Heart left ventricle (tissue), 16 donors: ENCODE data around the gene IBTK. TPM values are rescaled to one million over a fixed set of nuclear protein-coding genes. Genes with fewer than 3 reads are reported as not detected.
A peak's percentile ranks its signal among the peaks of the same experiment; 100 is the strongest.
"Not testable (repeated sequence)": the region's sequence is repeated elsewhere in the genome, so short reads cannot be mapped to it uniquely, and the experiment has no call there.

ENCODE experiments used
- ATAC-seq, 4 donors: fragments of 200-7000 bp; cut with Tn5 transposase; one replicate each; pipeline ENCODE4 v1.9.1; 2020 to 2022; ENCODE audit warnings: moderate library complexity in 4 of 4, mild to moderate bottlenecking in 3 of 4, moderate number of reproducible peaks in 1 of 4
- DNase-seq, 5 donors: peaks; one replicate each; pipeline ENCODE4 v3.0.0-alpha.2; 2020
- H3K27ac ChIP-seq, 12 donors: fragments of 200-600 bp; sonication (generic) in 4 of 12; one replicate each; pipeline versions ENCODE4 v1.5.0 to v1.8.0; 2016 to 2022; ENCODE audit warnings: mild to moderate bottlenecking in 2 of 12
- H3K27me3 ChIP-seq, 9 donors: fragments of 200-600 bp; sonication (generic) in 2 of 9; one replicate each; pipeline versions ENCODE4 v1.5.1 to v1.8.0; 2016 to 2022; ENCODE audit warnings: mild to moderate bottlenecking in 3 of 9
- H3K36me3 ChIP-seq, 9 donors: fragments of 200-600 bp; sonication (generic) in 2 of 9; one replicate each; pipeline versions ENCODE4 v1.5.0 to v1.8.0; 2018 to 2022; ENCODE audit warnings: mild to moderate bottlenecking in 2 of 9
- H3K4me1 ChIP-seq, 12 donors: fragments of 200-600 bp; sonication (generic) in 4 of 12; one replicate each; pipeline versions ENCODE4 v1.5.0 to v1.8.0; 2016 to 2022; ENCODE audit warnings: mild to moderate bottlenecking in 3 of 12
- H3K4me3 ChIP-seq, 12 donors: fragments of 200-600 bp; sonication (generic) in 4 of 12; one replicate each; pipeline versions ENCODE4 v1.5.0 to v1.8.0; 2017 to 2022; ENCODE audit warnings: mild to moderate bottlenecking in 9 of 12, moderate library complexity in 4 of 12
- H3K9me3 ChIP-seq, 12 donors: fragments of 200-600 bp; sonication (generic) in 4 of 12; one replicate each; pipeline versions ENCODE4 v1.5.0 to v1.8.0; 2016 to 2022; ENCODE audit warnings: mild to moderate bottlenecking in 1 of 12
- POLR2A ChIP-seq, 2 donors: fragments of 450-650 bp; IDR thresholded peaks; one replicate each; pipeline ENCODE4 v1.6.1; 2017; ENCODE audit warnings: antibody characterized with exemption in 2 of 2, mild to moderate bottlenecking in 2 of 2, moderate library complexity in 2 of 2
- WGBS, 4 donors: extraction: QIAGEN DNeasy Blood & Tissue Kit in 2 of 4; methylation state at CpG; one replicate each; pipeline versions ENCODE4 v1.1.5 to v1.1.7; 2013 to 2018; 5-methylcytosine and 5-hydroxymethylcytosine counted together
- intact Hi-C, 10 donors: fragments of 100-400 bp; cut with DNase I; formaldehyde crosslinking; loops; one replicate each; pipeline versions ENCODE4 v1.11.1 to v1.14.2; 2022
- polyA plus RNA-seq, 2 donors: library from polyadenylated mRNA; stranded (reverse); fragments of 200-250 nt; gene quantifications; one replicate each; pipeline ENCODE4 v1.2.3, GENCODE V29; 2013
- total RNA-seq, 9 donors: library from RNA; depleted of rRNA in 2 of 9; stranded (reverse); fragments of >200 nt in 2 of 9; fragmentation: NEBNext Ultra II Directional in 3 of 9; extraction: Animal tissue kit (Norgen Biotek cat#: 25700) in 3 of 9; gene quantifications; one replicate each; pipeline versions ENCODE4 v1.1.0 to v1.2.4, GENCODE V29; 2016 to 2023
- TF ChIP-seq, protein P1 (sequence below), 12 donors: fragments of 200-600 bp; sonication (generic) in 4 of 12; IDR thresholded peaks; one replicate each; pipeline versions ENCODE4 v1.5.0 to v1.8.0; 2018 to 2022; ENCODE audit warnings: antibody characterized with exemption in 12 of 12, mild to moderate bottlenecking in 5 of 12
- donor health status: ischemic (EF 13 %, LVEDD 7.1; RV severe dilation, severe dysfunction).
- donor health status: healthy with polysubstance abuse.
- donor health status: DM: no; HTN: yes; CAD: no.
- donor health status: DM: no; HTN: no; CAD: no.
- donor health status: ischemic (EF 25% LVEDD 6.9; RV normal size, moderate dysfunction).
- donor health status: ischemic (EF 25% LVEDD 5.7; RV mildly dilated, moderate dysfunction).
- donor health status: healthy.
- donor health status: DM: yes; HTN: yes; CAD: no.
- donor health status: ischemic (EF 35%, LVEDD 5.7; RV mildly dilated, moderate dysfunction).
- donor health status: nonischemic (EF 11% LVEDD 7.7; RV severe dilation, severe dysfunction).
- donor health status: DM: yes; HTN: yes; CAD: no.
- donor health status: PGD.
- donor health status: ischemic (EF 29% LVEDD 5.4; RV normal size, mild dysfunction).
- donor health status: nonischemic (EF 23%, LVEDD 6.1; RV moderate dilation, normal function).

The IBTK gene
- total and polyA plus RNA-seq, 11 donors: 19.4 to 39.2 (median 28.7) TPM

- no peaks in the 10 kb centered on the region for H3K27me3 ChIP-seq
- H3K9me3 ChIP-seq: peaks cover 0 to 11% (median 0%) of the 10 kb centered on the region in 12 donors
- peaks cover 0 to 4% (median 0%) of the 10 kb centered on the region in 12 donors for H3K4me1 ChIP-seq
- TF ChIP-seq, protein P1, sequence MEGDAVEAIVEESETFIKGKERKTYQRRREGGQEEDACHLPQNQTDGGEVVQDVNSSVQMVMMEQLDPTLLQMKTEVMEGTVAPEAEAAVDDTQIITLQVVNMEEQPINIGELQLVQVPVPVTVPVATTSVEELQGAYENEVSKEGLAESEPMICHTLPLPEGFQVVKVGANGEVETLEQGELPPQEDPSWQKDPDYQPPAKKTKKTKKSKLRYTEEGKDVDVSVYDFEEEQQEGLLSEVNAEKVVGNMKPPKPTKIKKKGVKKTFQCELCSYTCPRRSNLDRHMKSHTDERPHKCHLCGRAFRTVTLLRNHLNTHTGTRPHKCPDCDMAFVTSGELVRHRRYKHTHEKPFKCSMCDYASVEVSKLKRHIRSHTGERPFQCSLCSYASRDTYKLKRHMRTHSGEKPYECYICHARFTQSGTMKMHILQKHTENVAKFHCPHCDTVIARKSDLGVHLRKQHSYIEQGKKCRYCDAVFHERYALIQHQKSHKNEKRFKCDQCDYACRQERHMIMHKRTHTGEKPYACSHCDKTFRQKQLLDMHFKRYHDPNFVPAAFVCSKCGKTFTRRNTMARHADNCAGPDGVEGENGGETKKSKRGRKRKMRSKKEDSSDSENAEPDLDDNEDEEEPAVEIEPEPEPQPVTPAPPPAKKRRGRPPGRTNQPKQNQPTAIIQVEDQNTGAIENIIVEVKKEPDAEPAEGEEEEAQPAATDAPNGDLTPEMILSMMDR (IDR thresholded peaks at IDR 0.05): no peak
- no peak overlapping the region for H3K4me3 ChIP-seq
- H3K36me3 ChIP-seq: no peaks in the 10 kb centered on the region
- ATAC-seq (no peak), DNase-seq (no peak)
- intact Hi-C loops: no loop called here
- no peak overlapping the region for H3K27ac ChIP-seq
- WGBS, 4 donors: 89 to 96% (median 93%) methylated on average over 12 of the region's 12 CpGs
Observed at GRCh38 chr6:82160255-82160990, 87.1 kb downstream of the IBTK start.

- intact Hi-C loops, H3K36me3 ChIP-seq, H3K27me3 ChIP-seq, ATAC-seq, DNase-seq, H3K27ac ChIP-seq, H3K4me3 ChIP-seq, H3K4me1 ChIP-seq: not testable (repeated sequence)
- WGBS, 4 donors: 66 to 82% (median 75%) methylated on average over 3 of the region's 3 CpGs
- peaks cover 0 to 37% (median 4%) of the 10 kb centered on the region in 12 donors for H3K9me3 ChIP-seq
Observed at GRCh38 chr6:82152786-82153185, 94.8 kb downstream of the IBTK start.

GRCh38 chr6:82151147-82151546, 96.4 kb downstream of the IBTK start:
- DNase-seq, intact Hi-C loops, ATAC-seq, H3K27ac ChIP-seq, H3K36me3 ChIP-seq, H3K4me3 ChIP-seq, H3K4me1 ChIP-seq, H3K27me3 ChIP-seq: not testable (repeated sequence)
- peaks cover 0 to 34% (median 4%) of the 10 kb centered on the region in 12 donors for H3K9me3 ChIP-seq
- 87 to 100% (median 94%) methylated on average over 4 to 10 of the region's 10 CpGs for WGBS, 4 donors

DNA sequence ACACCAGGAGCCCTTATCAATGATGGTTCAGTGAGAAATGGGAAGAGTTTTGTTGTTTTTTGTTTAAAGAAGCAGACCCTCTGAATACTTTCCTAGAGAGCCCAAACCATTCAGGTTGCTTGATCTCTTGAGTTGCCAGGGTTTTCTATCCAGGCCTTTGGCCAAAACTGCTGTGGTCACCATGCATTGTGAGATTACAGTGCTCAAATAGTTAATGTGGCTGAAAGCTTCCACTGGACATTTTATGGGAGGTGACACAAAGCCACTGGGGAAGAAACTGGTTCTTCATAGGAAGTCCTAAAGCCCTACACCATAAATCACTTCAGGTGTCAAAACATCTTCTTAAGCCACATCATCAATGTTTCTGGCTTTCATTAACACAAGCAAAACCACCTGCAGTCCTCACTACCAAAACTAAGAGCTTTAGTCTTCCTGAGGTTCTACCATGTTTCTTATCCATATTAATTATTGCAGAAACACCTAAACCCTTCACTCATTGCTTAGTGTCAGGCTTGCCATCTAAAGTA, 101.6 kb downstream of the IBTK start:
- H3K9me3 ChIP-seq: peaks cover 0 to 10% (median 0%) of the 10 kb centered on the region in 12 donors
- TF ChIP-seq POLR2A (IDR thresholded peaks at IDR 0.05): no peak
- TF ChIP-seq, protein P1 (IDR thresholded peaks at IDR 0.05): no peak
- no peaks in the 10 kb centered on the region for H3K36me3 ChIP-seq
- DNase-seq (no peak), ATAC-seq (no peak)
- H3K4me3 ChIP-seq: no peak overlapping the region
- peaks cover 0 to 33% (median 14%) of the 10 kb centered on the region in 12 donors for H3K4me1 ChIP-seq
- peak overlapping the region in 11 of 12 donors; percentile 39 to 92 (median 79) for H3K27ac ChIP-seq
- intact Hi-C loops: loop anchor here in 2 of 10 donors (10.0 kb wide), 2 partner anchors 241 to 391 kb away; partner anchors contain the start of gene TENT5A (in 1 of the 2)
- no peaks in the 10 kb centered on the region for H3K27me3 ChIP-seq

- intact Hi-C loops: loop anchor here in 2 of 10 donors (1.0 to 10.0 kb wide), 3 partner anchors 21 to 390 kb away; partner anchors contain the start of gene TENT5A (in 1 of the 2)
- 9 to 21% (median 13%) methylated on average over 5 of the region's 5 CpGs for WGBS, 4 donors
- Histone ChIP-seq H3K27me3 (no peaks in the 10 kb centered on the region), H3K9me3 (peaks cover 0 to 14% (median 0%) of the 10 kb centered on the region in 12 donors), H3K4me1 (peaks cover 0 to 33% (median 14%) of the 10 kb centered on the region in 12 donors), H3K4me3 (peak overlapping the region in 3 of 12 donors; percentile 0 to 12 (median 5)), H3K27ac (peak overlapping the region; percentile 60 to 92 (median 77)), H3K36me3 (no peaks in the 10 kb centered on the region)
- DNase-seq: peak in 4 of 5 donors; percentile 77 to 82 (median 79)
- peak; percentile 90 to 92 (median 90) for ATAC-seq
- TF ChIP-seq, protein P1 (IDR thresholded peaks at IDR 0.05): no peak
- TF ChIP-seq POLR2A (IDR thresholded peaks at IDR 0.05): no peak
Observed at GRCh38 chr6:82144852-82145340, 102.6 kb downstream of the IBTK start.
